ENCODE measurements around the gene ARID5B. TPM values are rescaled to one million over a fixed set of nuclear protein-coding genes. Genes with fewer than 3 reads are reported as not detected.

ARID5B gene
- total RNA-seq, 1 experiment from 2014 or later: 168 TPM

DNA sequence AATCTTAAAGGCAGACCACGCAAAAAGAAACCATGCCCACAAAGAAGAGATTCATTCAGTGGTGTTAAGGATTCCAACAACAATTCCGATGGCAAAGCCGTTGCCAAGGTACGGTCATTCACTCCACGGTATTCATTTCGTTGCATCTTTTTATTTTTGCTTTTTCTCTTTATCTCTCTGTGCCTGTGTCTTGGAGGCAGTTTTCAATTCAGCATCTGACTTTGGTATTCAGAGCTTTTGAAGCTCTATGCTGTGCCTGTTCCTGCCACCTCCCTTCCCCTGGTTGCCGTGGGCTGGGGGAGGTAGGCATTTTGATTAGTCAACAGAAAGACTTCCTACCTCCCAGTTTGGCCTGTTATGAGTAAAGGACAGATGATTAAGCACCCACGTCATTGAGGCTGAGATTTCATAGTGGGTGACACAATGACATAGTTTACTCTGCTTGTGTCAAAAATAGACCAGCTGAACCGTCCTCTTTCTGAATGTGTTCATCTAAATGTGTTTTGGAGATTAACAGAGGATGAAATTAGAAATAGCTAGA, 149.5 kb downstream of the ARID5B start:
- TF ChIP-seq, protein P1, sequence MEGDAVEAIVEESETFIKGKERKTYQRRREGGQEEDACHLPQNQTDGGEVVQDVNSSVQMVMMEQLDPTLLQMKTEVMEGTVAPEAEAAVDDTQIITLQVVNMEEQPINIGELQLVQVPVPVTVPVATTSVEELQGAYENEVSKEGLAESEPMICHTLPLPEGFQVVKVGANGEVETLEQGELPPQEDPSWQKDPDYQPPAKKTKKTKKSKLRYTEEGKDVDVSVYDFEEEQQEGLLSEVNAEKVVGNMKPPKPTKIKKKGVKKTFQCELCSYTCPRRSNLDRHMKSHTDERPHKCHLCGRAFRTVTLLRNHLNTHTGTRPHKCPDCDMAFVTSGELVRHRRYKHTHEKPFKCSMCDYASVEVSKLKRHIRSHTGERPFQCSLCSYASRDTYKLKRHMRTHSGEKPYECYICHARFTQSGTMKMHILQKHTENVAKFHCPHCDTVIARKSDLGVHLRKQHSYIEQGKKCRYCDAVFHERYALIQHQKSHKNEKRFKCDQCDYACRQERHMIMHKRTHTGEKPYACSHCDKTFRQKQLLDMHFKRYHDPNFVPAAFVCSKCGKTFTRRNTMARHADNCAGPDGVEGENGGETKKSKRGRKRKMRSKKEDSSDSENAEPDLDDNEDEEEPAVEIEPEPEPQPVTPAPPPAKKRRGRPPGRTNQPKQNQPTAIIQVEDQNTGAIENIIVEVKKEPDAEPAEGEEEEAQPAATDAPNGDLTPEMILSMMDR (IDR thresholded peaks at IDR 0.05; ENCODE audit: insufficient read depth in 1 of 2, low read depth in 1 of 2, low read length in 1 of 2, severe bottlenecking in 1 of 2, unreplicated experiment in 1 of 2): no peak
- Mint-ChIP-seq H3K36me3 (ENCODE audit: insufficient read depth, unreplicated experiment) (peaks cover 97% of the 10 kb centered on the region), H3K27ac (ENCODE audit: unreplicated experiment) (peak overlapping the region; percentile 79), H3K4me3 (ENCODE audit: unreplicated experiment) (peak overlapping the region; percentile 93), H3K9me3 (ENCODE audit: unreplicated experiment) (no peaks in the 10 kb centered on the region), H3K4me1 (ENCODE audit: low read depth, unreplicated experiment) (peaks cover 82% of the 10 kb centered on the region), H3K27me3 (ENCODE audit: insufficient read depth, unreplicated experiment) (no peaks in the 10 kb centered on the region)
- H3K9me3 ChIP-seq: no peaks in the 10 kb centered on the region
- H3K27me3 ChIP-seq (replicated peaks; ENCODE audit: control insufficient read depth, insufficient read depth, low read length): no peaks in the 10 kb centered on the region
- intact Hi-C loops (cut with micrococcal nuclease; ENCODE audit: unreplicated experiment): loop anchor here (1.0 kb wide), 1 partner anchor 8 kb away; no protein-coding TSS in a partner anchor
- H3K4me3 ChIP-seq (ENCODE audit: low read depth, low read length): peak overlapping the region; percentile 36
- DNase-seq: peak in 1 of 2 experiments; percentile 57
- CTCF ChIA-PET: interaction anchor here (0.9 to 3.7 kb wide), 2 partner anchors 8 to 12 kb away, joined by 3 to 35 read pairs; no protein-coding TSS in a partner anchor
- POLR2A ChIA-PET: interaction anchor here (0.5 to 2.6 kb wide), 3 partner anchors 8 to 1911 kb away, joined by 3 to 21 read pairs (median 4); no protein-coding TSS in a partner anchor
- peaks cover 74% of the 10 kb centered on the region for H3K4me1 ChIP-seq
- no TSS peak for BruUV-seq (replicated peaks)
- H3K36me3 ChIP-seq (ENCODE audit: control insufficient read depth, insufficient read depth, low read length): peaks cover 16% of the 10 kb centered on the region

DNA sequence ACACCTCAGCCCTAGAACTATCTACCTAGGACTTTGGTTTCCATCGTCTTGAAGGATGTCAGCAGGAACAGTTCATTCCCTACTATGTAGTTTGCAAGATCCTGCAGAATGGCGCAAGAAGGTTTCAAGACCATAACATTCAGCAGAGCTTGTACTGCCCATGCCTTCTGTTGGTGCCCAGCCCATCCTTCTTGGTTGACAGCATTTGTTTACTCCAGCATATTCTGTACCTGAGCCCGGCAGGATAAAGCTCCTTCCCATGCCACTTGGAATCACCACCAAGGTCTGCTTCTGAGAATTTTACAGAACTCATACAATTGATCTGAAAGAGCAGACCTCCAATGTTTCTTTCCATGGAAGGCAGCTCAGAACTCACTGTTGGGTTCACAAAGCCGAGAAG, 150.8 kb downstream of the ARID5B start:
- CTCF ChIA-PET: no interaction called here
- Histone ChIP-seq H3K27me3 (replicated peaks; ENCODE audit: control insufficient read depth, insufficient read depth, low read length) (no peaks in the 10 kb centered on the region), H3K4me1 (peaks cover 63% of the 10 kb centered on the region), H3K9me3 (no peaks in the 10 kb centered on the region), H3K4me3 (ENCODE audit: low read depth, low read length) (no peak overlapping the region), H3K36me3 (ENCODE audit: control insufficient read depth, insufficient read depth, low read length) (peaks cover 19% of the 10 kb centered on the region)
- Mint-ChIP-seq H3K9me3 (ENCODE audit: unreplicated experiment) (no peaks in the 10 kb centered on the region), H3K4me3 (ENCODE audit: unreplicated experiment) (peak overlapping the region; percentile 93), H3K36me3 (ENCODE audit: insufficient read depth, unreplicated experiment) (peaks cover 98% of the 10 kb centered on the region), H3K27me3 (ENCODE audit: insufficient read depth, unreplicated experiment) (no peaks in the 10 kb centered on the region), H3K27ac (ENCODE audit: unreplicated experiment) (peak overlapping the region; percentile 52), H3K4me1 (ENCODE audit: low read depth, unreplicated experiment) (peaks cover 80% of the 10 kb centered on the region)
- DNase-seq: no peak
- intact Hi-C loops (cut with micrococcal nuclease; ENCODE audit: unreplicated experiment): no loop called here
- BruUV-seq (replicated peaks): no TSS peak
- POLR2A ChIA-PET: no interaction called here
- TF ChIP-seq, protein P1 (IDR thresholded peaks at IDR 0.05; ENCODE audit: insufficient read depth in 1 of 2, low read depth in 1 of 2, low read length in 1 of 2, severe bottlenecking in 1 of 2, unreplicated experiment in 1 of 2): no peak

DNA sequence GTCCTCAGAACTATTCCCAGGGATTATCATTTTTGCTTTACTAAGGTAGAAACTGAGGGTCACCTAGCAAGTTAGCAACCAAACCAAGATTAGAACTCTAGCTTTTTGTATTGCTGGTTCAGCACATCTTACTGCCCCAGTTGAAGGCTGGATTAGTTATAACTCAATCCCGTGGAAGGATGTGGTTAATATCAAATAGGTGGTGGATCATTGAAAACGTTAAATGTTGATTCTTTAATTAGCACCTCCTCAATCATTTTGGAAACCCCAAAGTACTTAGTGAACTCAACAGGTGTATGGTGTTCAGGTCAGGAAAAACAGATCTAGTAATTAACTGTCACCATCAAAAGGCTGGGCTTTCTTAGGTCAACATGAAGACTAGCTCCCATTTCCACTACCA, 152.4 kb downstream of the ARID5B start:
- peaks cover 80% of the 10 kb centered on the region for H3K4me1 Mint-ChIP-seq (ENCODE audit: low read depth, unreplicated experiment)
- intact Hi-C loops (cut with micrococcal nuclease; ENCODE audit: unreplicated experiment): no loop called here
- peak overlapping the region; percentile 93 for H3K4me3 Mint-ChIP-seq (ENCODE audit: unreplicated experiment)

More for the DNA sequence above, 152.4 kb downstream of the ARID5B start:
- ChIA-PET CTCF (no interaction called here), POLR2A (interaction anchor here (0.6 kb wide), 1 partner anchor 40 kb away, joined by 3 read pairs; no protein-coding TSS in a partner anchor)
- peaks cover 100% of the 10 kb centered on the region for H3K36me3 Mint-ChIP-seq (ENCODE audit: insufficient read depth, unreplicated experiment)
- TF ChIP-seq, protein P1 (IDR thresholded peaks at IDR 0.05; ENCODE audit: insufficient read depth in 1 of 2, low read depth in 1 of 2, low read length in 1 of 2, severe bottlenecking in 1 of 2, unreplicated experiment in 1 of 2): no peak
- H3K27ac Mint-ChIP-seq (ENCODE audit: unreplicated experiment): no peak overlapping the region
- peaks cover 63% of the 10 kb centered on the region for H3K4me1 ChIP-seq
- H3K9me3 ChIP-seq: no peaks in the 10 kb centered on the region
- H3K4me3 ChIP-seq (ENCODE audit: low read depth, low read length): no peak overlapping the region
- no peaks in the 10 kb centered on the region for H3K27me3 Mint-ChIP-seq (ENCODE audit: insufficient read depth, unreplicated experiment)
- BruUV-seq (replicated peaks): no TSS peak
- DNase-seq: no peak
- peaks cover 23% of the 10 kb centered on the region for H3K36me3 ChIP-seq (ENCODE audit: control insufficient read depth, insufficient read depth, low read length)
- no peaks in the 10 kb centered on the region for H3K27me3 ChIP-seq (replicated peaks; ENCODE audit: control insufficient read depth, insufficient read depth, low read length)
- no peaks in the 10 kb centered on the region for H3K9me3 Mint-ChIP-seq (ENCODE audit: unreplicated experiment)

Data from Caco-2 (cell line).